Right lung (tissue), 5 donors: ENCODE results near the gene ZNF408. TPM values are rescaled to one million over a fixed set of nuclear protein-coding genes. Genes with fewer than 3 reads are reported as not detected.
A peak's percentile ranks its signal among the peaks of the same experiment; 100 is the strongest.
"Not testable (repeated sequence)": the region's sequence is repeated elsewhere in the genome, so short reads cannot be mapped to it uniquely, and the experiment has no call there.

Experiments
- DNase-seq, 2 donors: peaks; one replicate each; pipeline ENCODE4 v3.0.0-alpha.2; 2013
- polyA plus RNA-seq, 5 donors: library from polyadenylated mRNA; unstranded; fragments of 120-200 nt; gene quantifications; one replicate each; pipeline versions ENCODE4 v1.2.1 to v1.2.3, GENCODE V29; 2013; ENCODE audit warnings: inconsistent platforms in 1 of 5, low replicate concordance in 1 of 5; ENCODE audit not compliant: insufficient read length in 5 of 5, insufficient read depth in 1 of 5

The ZNF408 gene
- polyA plus RNA-seq, 5 donors: 8.7 to 12.5 (median 10.9) TPM

- no peak for DNase-seq
Measured at GRCh38 chr11:46694607-46695006, 6.2 kb upstream of the ZNF408 start.

GRCh38 chr11:46695345-46696211 lies 5.3 kb upstream of the ZNF408 start:
- no peak for DNase-seq

GRCh38 chr11:46696212-46696558 lies 4.6 kb upstream of the ZNF408 start:
- no peak for DNase-seq

GRCh38 chr11:46697303-46697702 lies 3.5 kb upstream of the ZNF408 start:
- DNase-seq: no peak

- no peak for DNase-seq
Measured at GRCh38 chr11:46697723-46698122, 3.1 kb upstream of the ZNF408 start.

- DNase-seq: no peak
Measured at GRCh38 chr11:46698597-46698996, 2.2 kb upstream of the ZNF408 start.

- no peak for DNase-seq
Measured at GRCh38 chr11:46701078-46701654, 335 bp downstream of the ZNF408 start.

GRCh38 chr11:46705070-46705688 lies 4.3 kb downstream of the ZNF408 start:
- DNase-seq: no peak

- no peak for DNase-seq
Measured at GRCh38 chr11:46706886-46707285, 6.1 kb downstream of the ZNF408 start.

- DNase-seq: not testable (repeated sequence)
Measured at GRCh38 chr11:46709351-46709750, 8.5 kb downstream of the ZNF408 start.

- no peak for DNase-seq
Measured at GRCh38 chr11:46710821-46711269, 10.0 kb downstream of the ZNF408 start.

GRCh38 chr11:46711303-46711702 lies 10.5 kb downstream of the ZNF408 start:
- no peak for DNase-seq

- no peak for DNase-seq
Measured at GRCh38 chr11:46712874-46713576, 12.2 kb downstream of the ZNF408 start.

- DNase-seq: not testable (repeated sequence)
Measured at GRCh38 chr11:46717825-46718154, 17.0 kb downstream of the ZNF408 start.

GRCh38 chr11:46718155-46719019 lies 17.6 kb downstream of the ZNF408 start:
- DNase-seq: peak in 1 of 2 donors; percentile 8

GRCh38 chr11:46719048-46719542 lies 18.3 kb downstream of the ZNF408 start, which contains the start of gene F2:
Gene F2, plus strand, starts transcription at chr11:46719213. Its CDS starts 23 bp downstream, at chr11:46719236.
- no peak for DNase-seq

GRCh38 chr11:46719543-46720218 lies 18.9 kb downstream of the ZNF408 start:
- DNase-seq: no peak

- no peak for DNase-seq
Measured at GRCh38 chr11:46721286-46721685, 20.5 kb downstream of the ZNF408 start.

GRCh38 chr11:46722566-46723358 lies 21.9 kb downstream of the ZNF408 start:
- no peak for DNase-seq

GRCh38 chr11:46723359-46723680 lies 22.5 kb downstream of the ZNF408 start:
- DNase-seq: no peak
